Lower lobe of right lung (tissue), 2 donors: ENCODE results near the gene RRAGC. TPM values are rescaled to one million over a fixed set of nuclear protein-coding genes. Genes with fewer than 3 reads are reported as not detected.
"Not testable (repeated sequence)": the region's sequence is repeated elsewhere in the genome, so short reads cannot be mapped to it uniquely, and the experiment has no call there.

Experiments
- ATAC-seq, 2 donors: fragments of 200-7000 bp; cut with Tn5 transposase; one replicate each; pipeline ENCODE4 v1.9.1; 2020 to 2022; ENCODE audit warnings: mild to moderate bottlenecking in 2 of 2, moderate library complexity in 2 of 2
- DNase-seq: peaks from one replicate; pipeline ENCODE4 v3.0.0-alpha.2; 2020
- H3K27ac ChIP-seq: fragments of 200-600 bp; one replicate; pipeline ENCODE4 v1.8.0; 2022
- H3K27me3 ChIP-seq: fragments of 200-600 bp; one replicate; pipeline ENCODE4 v1.8.0; 2022; ENCODE audit warnings: low read depth
- H3K36me3 ChIP-seq: fragments of 200-600 bp; one replicate; pipeline ENCODE4 v1.8.0; 2022; ENCODE audit warnings: mild to moderate bottlenecking
- H3K4me1 ChIP-seq: fragments of 200-600 bp; one replicate; pipeline ENCODE4 v1.8.0; 2022
- H3K4me3 ChIP-seq: fragments of 200-600 bp; one replicate; pipeline ENCODE4 v1.8.0; 2022; ENCODE audit warnings: mild to moderate bottlenecking
- H3K9me3 ChIP-seq: fragments of 200-600 bp; one replicate; pipeline ENCODE4 v1.8.0; 2022
- CTCF ChIP-seq: fragments of 200-600 bp; IDR thresholded peaks from one replicate; pipeline ENCODE4 v1.8.0; 2022; ENCODE audit warnings: antibody characterized with exemption, mild to moderate bottlenecking
- intact Hi-C: fragments of 100-400 bp; cut with DNase I; formaldehyde crosslinking; loops from one replicate; pipeline ENCODE4 v1.11.0; 2022
- total RNA-seq: library from RNA; stranded (reverse); fragmentation: NEBNext Ultra II Directional; extraction: Animal tissue kit (Norgen Biotek cat#: 25700); gene quantifications from one replicate; pipeline ENCODE4 v1.2.1, GENCODE V29; 2021
- donor health status: DM: no; HTN: yes; CAD: no; lungs with severe emphysema.

RRAGC gene
- total RNA-seq, 1 donor from 2014 or later: 33.9 TPM

DNA sequence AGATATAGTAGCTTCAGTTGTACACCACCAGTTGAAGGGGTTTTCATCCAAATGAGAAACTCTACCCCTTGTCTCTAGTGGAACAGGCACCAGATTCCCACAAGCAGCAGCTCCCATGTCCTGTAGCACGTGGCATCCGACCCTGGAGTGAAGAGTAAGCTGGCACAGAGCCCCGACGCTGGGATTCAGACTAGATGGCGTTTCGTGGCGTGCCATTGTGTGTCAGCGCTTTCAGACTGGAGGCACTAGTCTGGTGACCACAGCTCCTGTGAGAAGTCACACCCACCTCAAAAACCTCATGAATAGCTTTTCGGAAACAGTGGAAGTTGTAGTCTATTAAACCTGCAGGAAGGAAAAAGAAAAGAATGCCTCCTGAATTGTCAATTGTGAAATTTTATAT, 20.2 kb downstream of the RRAGC start:
- Histone ChIP-seq H3K9me3 (no peaks in the 10 kb centered on the region), H3K36me3 (peaks cover 77% of the 10 kb centered on the region), H3K4me1 (peaks cover 20% of the 10 kb centered on the region), H3K4me3 (no peak overlapping the region), H3K27ac (no peak overlapping the region), H3K27me3 (no peaks in the 10 kb centered on the region)
- intact Hi-C loops: no loop called here
- no peak for TF ChIP-seq CTCF
- no peak for DNase-seq
- no peak for ATAC-seq

GRCh38 chr1:38836316-38836715, 23.3 kb downstream of the RRAGC start:
- DNase-seq, ATAC-seq, intact Hi-C loops, H3K9me3 ChIP-seq, H3K4me3 ChIP-seq, H3K27ac ChIP-seq, H3K27me3 ChIP-seq: not testable (repeated sequence)
- Histone ChIP-seq H3K36me3 (peaks cover 47% of the 10 kb centered on the region), H3K4me1 (peaks cover 26% of the 10 kb centered on the region)

DNA sequence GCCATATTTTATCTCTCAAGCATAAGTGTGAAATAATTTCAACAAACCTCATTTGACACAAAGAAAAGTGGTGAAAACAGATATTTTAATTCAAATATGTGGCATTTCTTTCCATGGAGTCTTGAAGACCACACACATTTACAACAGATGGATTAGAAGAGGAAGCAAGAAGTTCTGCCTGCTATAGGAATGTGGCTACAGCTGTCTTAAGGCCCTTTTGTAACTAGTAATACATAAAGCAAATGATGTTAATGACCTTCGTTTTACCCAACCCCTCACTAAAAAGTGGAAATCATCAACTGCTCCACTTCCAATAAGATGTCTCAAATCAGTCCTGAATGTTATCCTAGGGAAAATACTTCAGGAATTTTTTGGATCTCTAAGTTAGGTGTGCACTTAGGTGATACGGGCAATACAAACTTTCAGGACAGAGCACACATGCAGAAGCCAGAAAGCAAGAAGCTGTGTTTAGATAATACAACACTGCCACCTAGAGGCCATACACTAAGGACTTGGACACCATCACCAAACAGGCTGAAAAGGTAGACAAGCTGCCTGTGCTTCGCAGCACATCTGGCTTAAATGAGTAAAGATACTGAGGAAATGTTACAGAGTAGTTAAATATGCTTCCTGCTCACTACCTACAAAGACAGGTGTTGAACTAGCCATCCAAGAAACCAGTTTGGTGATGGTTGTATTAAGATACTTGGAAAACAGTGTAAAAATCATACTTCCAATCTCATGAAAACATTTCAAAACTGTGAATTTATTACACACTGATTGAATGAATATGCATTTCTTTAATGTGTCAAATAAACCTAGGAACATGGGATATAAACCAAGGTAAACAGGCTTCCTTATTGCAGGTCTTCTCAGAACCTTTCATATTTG, 24.4 kb downstream of the RRAGC start:
- no peaks in the 10 kb centered on the region for H3K27me3 ChIP-seq
- no peak overlapping the region for H3K4me3 ChIP-seq
- TF ChIP-seq CTCF: peak; percentile 86
- intact Hi-C loops: no loop called here
- H3K36me3 ChIP-seq: peaks cover 36% of the 10 kb centered on the region
- DNase-seq (no peak), ATAC-seq (peak; percentile 93)
- no peak overlapping the region for H3K27ac ChIP-seq
- no peaks in the 10 kb centered on the region for H3K9me3 ChIP-seq
- H3K4me1 ChIP-seq: peaks cover 20% of the 10 kb centered on the region

GRCh38 chr1:38834221-38834782, 25.3 kb downstream of the RRAGC start:
- intact Hi-C loops: no loop called here
- no peak for ATAC-seq
- H3K27me3 ChIP-seq: no peaks in the 10 kb centered on the region

DNA sequence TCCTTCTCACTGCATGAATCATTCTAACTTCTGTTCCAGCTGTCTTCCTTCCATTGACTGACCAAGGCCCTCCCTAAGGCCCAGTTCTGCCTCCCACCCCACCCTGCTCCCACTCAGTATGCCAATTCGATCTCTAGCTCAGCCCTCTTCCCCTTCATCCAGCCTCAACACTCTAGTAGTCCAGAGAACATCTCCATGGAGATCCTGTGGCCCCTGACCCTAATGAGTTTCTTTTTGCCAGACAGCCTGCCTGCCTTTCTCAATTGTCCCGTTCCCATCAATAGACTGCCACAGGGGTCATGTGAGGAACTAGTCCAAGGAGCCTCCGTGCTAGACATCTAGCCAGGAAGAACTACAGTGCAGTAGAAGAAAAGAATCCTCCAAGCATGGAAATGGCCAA, 26.4 kb downstream of the RRAGC start:
- TF ChIP-seq CTCF: no peak
- Histone ChIP-seq H3K27ac (no peak overlapping the region), H3K27me3 (no peaks in the 10 kb centered on the region), H3K9me3 (no peaks in the 10 kb centered on the region), H3K4me3 (no peak overlapping the region), H3K4me1 (peaks cover 12% of the 10 kb centered on the region), H3K36me3 (peaks cover 17% of the 10 kb centered on the region)
- ATAC-seq: peak in 1 of 2 donors; percentile 47
- DNase-seq: no peak
- intact Hi-C loops: no loop called here

More at GRCh38 chr1:38834221-38834782, 25.3 kb downstream of the RRAGC start:
- Histone ChIP-seq H3K9me3 (no peaks in the 10 kb centered on the region), H3K4me3 (no peak overlapping the region), H3K36me3 (peaks cover 28% of the 10 kb centered on the region), H3K27ac (no peak overlapping the region), H3K4me1 (peaks cover 13% of the 10 kb centered on the region)
- no peak for TF ChIP-seq CTCF
- no peak for DNase-seq

- TF ChIP-seq CTCF: no peak
- intact Hi-C loops: no loop called here
- Histone ChIP-seq H3K9me3 (no peaks in the 10 kb centered on the region), H3K36me3 (peaks cover 9% of the 10 kb centered on the region), H3K27ac (no peak overlapping the region), H3K27me3 (no peaks in the 10 kb centered on the region), H3K4me1 (peaks cover 12% of the 10 kb centered on the region), H3K4me3 (no peak overlapping the region)
- no peak for ATAC-seq
- no peak for DNase-seq
Observed at GRCh38 chr1:38832370-38832734, 27.2 kb downstream of the RRAGC start.
